GM18520 (cell line): ENCODE measurements around the gene ADGRV1.
"Not testable (repeated sequence)": the region's sequence is repeated elsewhere in the genome, so short reads cannot be mapped to it uniquely, and the experiment has no call there.

Experiments used
- ATAC-seq: cut with Tn5 transposase; IDR thresholded peaks from one replicate; pipeline ENCODE4 v1.9.1; 2021; ENCODE audit not compliant: unreplicated experiment

Gene ADGRV1

DNA sequence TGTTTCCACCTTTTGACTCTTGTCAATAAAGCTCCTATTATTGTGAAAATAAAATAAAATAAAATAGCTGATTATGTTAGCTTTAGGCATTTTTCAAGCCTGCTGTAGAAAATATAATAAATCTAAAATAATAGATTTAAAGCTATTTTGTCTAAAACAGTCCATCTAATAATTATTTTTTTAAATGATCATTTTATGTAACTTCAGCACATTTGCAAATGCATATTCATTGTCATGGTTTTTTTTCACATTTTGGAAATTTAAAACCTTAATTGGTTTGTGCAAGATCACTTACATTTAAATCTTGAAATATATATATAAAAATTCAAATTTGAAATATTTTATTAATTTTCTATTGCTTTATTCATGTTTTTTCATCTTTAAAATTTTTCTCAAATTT, 159.8 kb downstream of the ADGRV1 start:
- no peak for ATAC-seq

- ATAC-seq = no peak
Measured at GRCh38 chr5:90739567-90739966, 181.0 kb downstream of the ADGRV1 start.

DNA sequence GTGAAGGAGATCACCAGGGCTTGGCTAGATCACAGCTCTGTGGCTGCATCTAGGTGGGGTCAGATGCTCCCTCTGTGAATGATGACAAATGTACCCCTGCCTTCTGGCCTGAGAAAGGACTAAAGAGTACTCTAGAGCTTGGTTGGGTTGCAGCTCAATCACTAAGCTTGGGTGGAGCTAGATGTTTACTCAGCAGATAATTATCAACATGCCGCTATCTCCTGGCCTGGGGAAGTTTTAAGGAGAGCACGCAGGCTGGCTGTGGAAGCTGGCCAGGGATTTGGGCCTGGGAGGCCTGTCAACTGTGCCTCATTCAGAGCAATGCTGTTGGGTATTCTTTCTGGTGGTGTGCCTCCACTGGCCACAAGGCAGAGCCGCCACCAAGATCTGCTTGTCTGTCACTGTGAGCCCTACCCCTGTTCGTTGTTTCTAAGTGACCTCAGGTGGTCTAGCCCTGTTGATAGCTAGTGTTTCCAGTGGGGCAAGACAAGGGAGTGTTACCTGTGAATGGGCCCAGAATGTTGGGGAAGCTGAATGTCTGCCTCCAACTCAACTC, 181.7 kb downstream of the ADGRV1 start:
- ATAC-seq = no peak

- no peak for ATAC-seq
Measured at GRCh38 chr5:90741022-90741564, 182.5 kb downstream of the ADGRV1 start.

DNA sequence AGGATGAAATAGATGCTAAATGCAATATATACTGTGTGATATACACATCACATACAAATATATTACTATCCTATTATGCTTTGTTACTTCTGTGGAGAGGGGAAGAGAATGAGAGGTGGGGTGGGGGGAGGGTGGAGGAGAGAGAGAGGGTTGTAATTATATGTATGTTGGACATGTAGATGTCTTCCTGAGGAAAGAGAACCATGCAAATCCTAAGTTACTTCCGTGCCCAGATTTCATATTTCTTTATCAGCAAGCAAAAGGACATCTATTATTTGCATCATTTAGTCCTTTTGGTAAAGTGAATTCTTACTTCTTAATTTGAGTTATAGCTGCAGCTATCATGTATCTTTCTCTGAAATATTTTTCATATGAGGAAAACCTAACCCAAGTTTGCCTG, 187.5 kb downstream of the ADGRV1 start:
- ATAC-seq = no peak

DNA sequence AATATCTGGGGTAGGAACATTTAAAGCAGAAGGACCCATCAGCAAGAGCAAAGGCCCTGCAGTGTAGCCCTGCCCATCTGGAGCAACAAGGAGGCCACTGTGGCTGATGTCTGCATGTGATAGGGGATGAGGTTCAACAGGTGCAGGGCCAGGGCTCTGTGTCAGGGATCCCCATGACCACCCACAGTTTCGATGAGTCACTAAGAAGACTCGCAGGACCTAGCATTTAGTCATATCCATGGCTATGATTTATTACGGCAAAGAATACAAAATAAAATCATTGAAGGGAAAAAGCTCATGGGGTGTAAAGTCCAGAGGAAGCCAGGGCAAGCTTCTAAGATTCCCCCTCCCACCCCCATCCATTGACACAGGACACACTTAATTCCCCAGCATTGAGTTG, 188.6 kb downstream of the ADGRV1 start:
- no peak for ATAC-seq

GRCh38 chr5:90747693-90748092, 189.1 kb downstream of the ADGRV1 start:
- no peak for ATAC-seq

DNA sequence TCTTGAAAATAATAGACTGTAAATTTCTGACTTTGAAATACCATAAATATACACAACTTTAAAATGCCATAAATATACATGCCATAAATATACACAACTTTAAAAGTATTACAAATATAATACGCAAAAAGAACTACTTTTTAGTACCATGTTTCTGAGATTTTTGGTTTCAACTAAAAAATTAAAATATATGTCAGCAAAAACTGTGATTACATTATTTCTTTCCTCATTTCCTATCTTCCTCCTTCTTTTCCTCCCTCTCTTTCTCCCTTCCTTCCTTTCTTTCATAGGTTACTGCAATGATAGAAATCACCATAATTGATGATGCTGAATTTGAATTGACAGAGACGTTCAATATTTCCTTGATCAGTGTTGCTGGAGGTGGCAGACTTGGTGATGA, 200.5 kb downstream of the ADGRV1 start:
- no peak for ATAC-seq

GRCh38 chr5:90767710-90768109, 209.1 kb downstream of the ADGRV1 start:
- no peak for ATAC-seq

- not testable (repeated sequence) for ATAC-seq
Measured at GRCh38 chr5:90770006-90770541, 211.5 kb downstream of the ADGRV1 start.

DNA sequence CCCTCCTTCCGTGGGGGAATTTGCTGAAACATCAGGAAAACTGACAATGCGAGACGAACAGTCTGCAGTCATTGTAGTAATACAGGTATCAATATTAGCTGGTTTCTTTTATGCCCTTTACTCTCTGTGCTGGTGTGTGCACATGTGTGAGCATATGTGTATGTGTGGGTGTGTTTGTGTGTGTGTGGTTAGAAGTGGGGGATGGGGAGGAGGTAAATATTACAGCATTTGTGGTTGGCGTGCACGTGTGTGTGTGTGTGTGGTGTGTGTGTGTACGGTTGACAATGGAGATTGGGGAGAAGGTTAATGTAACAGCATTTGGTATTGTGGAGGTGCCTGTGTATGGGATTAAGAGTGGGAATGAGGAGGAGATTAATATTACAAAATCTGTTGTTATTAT, 219.4 kb downstream of the ADGRV1 start:
- no peak for ATAC-seq

GRCh38 chr5:90783460-90784333, 225.1 kb downstream of the ADGRV1 start:
- peak; percentile 86 for ATAC-seq

DNA sequence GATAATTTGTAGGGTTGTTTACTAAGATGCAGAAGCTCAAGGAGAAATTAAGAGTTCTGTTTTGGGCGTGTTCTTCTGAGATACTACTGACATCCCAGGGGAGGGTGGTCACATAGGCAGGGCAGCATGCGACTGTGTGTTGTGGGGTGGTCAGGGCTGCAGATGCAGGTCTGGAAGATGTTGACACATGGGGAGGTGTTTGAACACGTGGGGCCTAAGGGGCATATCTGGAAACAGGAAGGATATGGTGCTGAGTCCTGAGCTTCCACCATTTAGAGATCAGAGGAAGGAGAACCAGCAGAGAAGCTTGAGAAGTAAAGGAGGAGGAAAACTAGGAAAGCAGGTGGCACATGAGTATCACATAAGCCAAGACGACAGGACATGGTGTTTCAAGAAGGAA, 228.2 kb downstream of the ADGRV1 start:
- ATAC-seq = no peak

- no peak for ATAC-seq
Measured at GRCh38 chr5:90792725-90793124, 234.1 kb downstream of the ADGRV1 start.

DNA sequence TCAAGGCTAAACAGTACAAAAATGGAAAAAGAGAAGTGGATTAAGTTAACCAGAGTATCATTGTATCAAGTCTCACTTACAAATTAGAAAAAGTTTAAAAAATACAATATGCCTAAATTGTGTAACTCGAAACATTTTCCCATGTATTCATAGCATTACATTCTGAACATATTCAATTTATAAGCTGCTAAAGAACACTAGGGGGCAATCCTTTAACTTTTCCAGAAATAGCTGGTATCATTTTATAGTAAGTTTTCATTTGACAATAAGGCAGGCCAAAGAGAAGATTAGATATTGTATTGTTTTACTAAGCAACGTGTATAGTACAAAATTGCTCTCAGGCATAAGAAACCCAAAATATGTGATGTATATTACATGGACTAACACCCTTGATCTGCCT, 234.6 kb downstream of the ADGRV1 start:
- ATAC-seq = no peak

GRCh38 chr5:90796919-90797318, 238.3 kb downstream of the ADGRV1 start:
- ATAC-seq = not testable (repeated sequence)

- not testable (repeated sequence) for ATAC-seq
Measured at GRCh38 chr5:90800082-90800481, 241.5 kb downstream of the ADGRV1 start.

DNA sequence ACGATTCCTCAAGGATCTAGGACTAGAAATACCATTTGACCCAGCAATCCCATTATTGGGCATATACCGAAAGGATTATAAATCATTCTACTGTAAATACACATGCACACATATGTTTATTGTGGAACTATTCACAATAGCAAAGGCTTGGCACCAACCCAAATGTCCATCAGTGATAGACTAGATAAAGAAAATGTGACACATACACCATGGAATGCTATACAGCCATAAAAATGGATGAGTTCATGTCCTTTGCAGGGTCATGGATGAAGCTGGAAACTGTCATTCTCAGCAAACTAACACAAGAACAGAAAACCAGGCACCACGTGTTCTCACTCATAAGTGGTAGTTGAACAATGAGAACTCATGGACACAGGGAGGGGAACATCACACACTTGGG, 241.9 kb downstream of the ADGRV1 start:
- not testable (repeated sequence) for ATAC-seq

DNA sequence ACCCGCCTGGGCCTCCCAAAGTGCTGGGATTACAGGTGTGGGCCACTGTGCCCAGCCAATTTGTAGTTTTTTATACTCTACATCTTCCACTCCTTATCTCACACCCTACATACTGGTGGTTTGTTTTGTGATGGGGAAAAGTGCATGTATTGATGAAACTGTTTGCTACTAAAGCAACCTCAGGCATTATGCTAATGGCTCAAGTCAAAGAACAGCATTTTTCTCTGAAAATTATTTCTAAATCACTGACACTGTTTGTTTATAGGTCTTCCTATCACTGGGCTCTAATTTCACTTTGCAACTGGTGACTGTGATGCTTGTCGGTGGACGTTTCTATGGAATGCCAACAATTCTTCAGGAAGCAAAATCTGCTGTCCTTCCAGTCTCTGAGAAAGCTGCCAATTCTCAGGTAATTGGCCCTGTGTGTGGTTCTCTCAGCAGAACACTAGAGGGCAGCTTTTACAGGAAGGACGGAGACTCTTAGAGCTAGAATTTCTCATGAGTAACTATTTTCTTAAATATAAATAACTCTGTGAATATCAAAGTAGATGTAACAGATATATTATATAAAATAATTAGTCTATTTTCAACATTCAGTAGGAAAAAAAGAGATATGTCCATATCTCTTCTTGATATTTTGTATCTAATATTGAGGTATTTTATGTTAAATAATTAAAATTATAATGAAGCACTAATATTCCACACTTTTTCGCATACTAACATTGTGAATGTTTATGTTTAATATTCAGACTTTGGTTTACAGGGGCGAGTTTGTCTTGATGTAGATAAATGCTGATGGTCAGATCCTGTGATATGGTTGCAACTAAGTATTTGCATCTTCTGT, 244.1 kb downstream of the ADGRV1 start:
- peak; percentile 80 for ATAC-seq

DNA sequence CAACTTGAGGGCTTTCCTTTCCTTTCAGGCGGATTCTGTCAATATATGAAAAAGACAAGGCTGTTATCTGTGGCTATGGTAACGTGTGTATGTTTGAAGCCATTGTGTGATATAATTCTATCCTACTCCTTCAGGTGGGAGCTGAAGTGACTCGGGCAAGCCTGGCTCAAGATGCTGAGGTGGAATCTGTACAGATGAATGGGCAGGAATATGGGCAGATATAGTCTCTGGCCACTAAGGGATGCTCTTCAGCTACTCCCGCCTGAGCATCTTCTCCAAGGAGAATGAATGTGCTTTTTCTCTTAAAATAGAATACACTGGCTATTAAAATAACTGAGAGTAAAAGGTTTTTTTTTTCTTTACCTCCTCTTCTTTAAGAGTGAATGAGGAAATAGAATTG, 244.8 kb downstream of the ADGRV1 start:
- no peak for ATAC-seq

GRCh38 chr5:90803876-90804275, 245.3 kb downstream of the ADGRV1 start:
- ATAC-seq = no peak
